Heart left ventricle (tissue), 16 donors: Measurements from ENCODE around the gene PGLYRP2. TPM values are rescaled to one million over a fixed set of nuclear protein-coding genes. Genes with fewer than 3 reads are reported as not detected.

ENCODE experiments used
- ATAC-seq, 4 donors: fragments of 200-7000 bp; cut with Tn5 transposase; one replicate each; pipeline ENCODE4 v1.9.1; 2020 to 2022; ENCODE audit warnings: moderate library complexity in 4 of 4, mild to moderate bottlenecking in 3 of 4, moderate number of reproducible peaks in 1 of 4
- DNase-seq, 5 donors: peaks; one replicate each; pipeline ENCODE4 v3.0.0-alpha.2; 2020
- H3K27ac ChIP-seq, 12 donors: fragments of 200-600 bp; sonication (generic) in 4 of 12; one replicate each; pipeline versions ENCODE4 v1.5.0 to v1.8.0; 2016 to 2022; ENCODE audit warnings: mild to moderate bottlenecking in 2 of 12
- H3K27me3 ChIP-seq, 9 donors: fragments of 200-600 bp; sonication (generic) in 2 of 9; one replicate each; pipeline versions ENCODE4 v1.5.1 to v1.8.0; 2016 to 2022; ENCODE audit warnings: mild to moderate bottlenecking in 3 of 9
- H3K36me3 ChIP-seq, 9 donors: fragments of 200-600 bp; sonication (generic) in 2 of 9; one replicate each; pipeline versions ENCODE4 v1.5.0 to v1.8.0; 2018 to 2022; ENCODE audit warnings: mild to moderate bottlenecking in 2 of 9
- H3K4me1 ChIP-seq, 12 donors: fragments of 200-600 bp; sonication (generic) in 4 of 12; one replicate each; pipeline versions ENCODE4 v1.5.0 to v1.8.0; 2016 to 2022; ENCODE audit warnings: mild to moderate bottlenecking in 3 of 12
- H3K4me3 ChIP-seq, 12 donors: fragments of 200-600 bp; sonication (generic) in 4 of 12; one replicate each; pipeline versions ENCODE4 v1.5.0 to v1.8.0; 2017 to 2022; ENCODE audit warnings: mild to moderate bottlenecking in 9 of 12, moderate library complexity in 4 of 12
- H3K9me3 ChIP-seq, 12 donors: fragments of 200-600 bp; sonication (generic) in 4 of 12; one replicate each; pipeline versions ENCODE4 v1.5.0 to v1.8.0; 2016 to 2022; ENCODE audit warnings: mild to moderate bottlenecking in 1 of 12
- CTCF ChIP-seq, 12 donors: fragments of 200-600 bp; sonication (generic) in 4 of 12; IDR thresholded peaks; one replicate each; pipeline versions ENCODE4 v1.5.0 to v1.8.0; 2018 to 2022; ENCODE audit warnings: antibody characterized with exemption in 12 of 12, mild to moderate bottlenecking in 5 of 12
- POLR2A ChIP-seq, 2 donors: fragments of 450-650 bp; IDR thresholded peaks; one replicate each; pipeline ENCODE4 v1.6.1; 2017; ENCODE audit warnings: antibody characterized with exemption in 2 of 2, mild to moderate bottlenecking in 2 of 2, moderate library complexity in 2 of 2
- WGBS, 4 donors: extraction: QIAGEN DNeasy Blood & Tissue Kit in 2 of 4; methylation state at CpG; one replicate each; pipeline versions ENCODE4 v1.1.5 to v1.1.7; 2013 to 2018; 5-methylcytosine and 5-hydroxymethylcytosine counted together
- intact Hi-C, 10 donors: fragments of 100-400 bp; cut with DNase I; formaldehyde crosslinking; loops; one replicate each; pipeline versions ENCODE4 v1.11.1 to v1.14.2; 2022
- polyA plus RNA-seq, 2 donors: library from polyadenylated mRNA; stranded (reverse); fragments of 200-250 nt; gene quantifications; one replicate each; pipeline ENCODE4 v1.2.3, GENCODE V29; 2013
- total RNA-seq, 9 donors: library from RNA; depleted of rRNA in 2 of 9; stranded (reverse); fragments of >200 nt in 2 of 9; fragmentation: NEBNext Ultra II Directional in 3 of 9; extraction: Animal tissue kit (Norgen Biotek cat#: 25700) in 3 of 9; gene quantifications; one replicate each; pipeline versions ENCODE4 v1.1.0 to v1.2.4, GENCODE V29; 2016 to 2023
- donor health status: ischemic (EF 13 %, LVEDD 7.1; RV severe dilation, severe dysfunction).
- donor health status: healthy with polysubstance abuse.
- donor health status: DM: no; HTN: yes; CAD: no.
- donor health status: DM: no; HTN: no; CAD: no.
- donor health status: ischemic (EF 25% LVEDD 6.9; RV normal size, moderate dysfunction).
- donor health status: ischemic (EF 25% LVEDD 5.7; RV mildly dilated, moderate dysfunction).
- donor health status: healthy.
- donor health status: DM: yes; HTN: yes; CAD: no.
- donor health status: ischemic (EF 35%, LVEDD 5.7; RV mildly dilated, moderate dysfunction).
- donor health status: nonischemic (EF 11% LVEDD 7.7; RV severe dilation, severe dysfunction).
- donor health status: DM: yes; HTN: yes; CAD: no.
- donor health status: PGD.
- donor health status: ischemic (EF 29% LVEDD 5.4; RV normal size, mild dysfunction).
- donor health status: nonischemic (EF 23%, LVEDD 6.1; RV moderate dilation, normal function).

Gene PGLYRP2
- total and polyA plus RNA-seq, 11 donors: not detected

GRCh38 chr19:15424692-15425272 is 54.5 kb downstream of the PGLYRP2 start:
- Histone ChIP-seq H3K4me1 (peaks cover 3 to 35% (median 15%) of the 10 kb centered on the region in 12 donors), H3K9me3 (no peaks in the 10 kb centered on the region), H3K27ac (no peak overlapping the region), H3K4me3 (no peak overlapping the region), H3K27me3 (no peaks in the 10 kb centered on the region), H3K36me3 (peaks cover 0 to 75% (median 56%) of the 10 kb centered on the region in 9 donors)
- TF ChIP-seq CTCF (IDR thresholded peaks at IDR 0.05): no peak
- no peak for TF ChIP-seq POLR2A (IDR thresholded peaks at IDR 0.05)
- DNase-seq: peak in 3 of 5 donors; percentile 25 to 55 (median 29)
- 95 to 98% (median 97%) methylated on average over 8 to 38 of the region's 38 CpGs for WGBS, 4 donors
- ATAC-seq: no peak
- intact Hi-C loops: loop anchor here in 2 of 10 donors (10.0 kb wide), 1 partner anchor 130 kb away; no protein-coding TSS in a partner anchor

- TF ChIP-seq POLR2A (IDR thresholded peaks at IDR 0.05): no peak
- TF ChIP-seq CTCF (IDR thresholded peaks at IDR 0.05): no peak
- peaks cover 3 to 34% (median 15%) of the 10 kb centered on the region in 12 donors for H3K4me1 ChIP-seq
- H3K27ac ChIP-seq: no peak overlapping the region
- WGBS, 4 donors: 90 to 98% (median 97%) methylated on average over 12 to 13 of the region's 13 CpGs
- intact Hi-C loops: loop anchor here in 2 of 10 donors (10.0 kb wide), 1 partner anchor 131 kb away; no protein-coding TSS in a partner anchor
- DNase-seq (peak in 2 of 5 donors; percentile 10 to 25), ATAC-seq (no peak)
- peaks cover 0 to 68% (median 56%) of the 10 kb centered on the region in 9 donors for H3K36me3 ChIP-seq
- no peaks in the 10 kb centered on the region for H3K27me3 ChIP-seq
- no peak overlapping the region for H3K4me3 ChIP-seq
- H3K9me3 ChIP-seq: no peaks in the 10 kb centered on the region
Measured at GRCh38 chr19:15424121-15424520, 55.2 kb downstream of the PGLYRP2 start.

- TF ChIP-seq POLR2A (IDR thresholded peaks at IDR 0.05) (no peak), CTCF (IDR thresholded peaks at IDR 0.05) (no peak)
- DNase-seq (peak in 2 of 5 donors; percentile 23 to 24), ATAC-seq (no peak)
- WGBS, 4 donors: 97 to 100% (median 99%) methylated on average over 6 of the region's 6 CpGs
- H3K4me1 ChIP-seq: peaks cover 0 to 26% (median 12%) of the 10 kb centered on the region in 12 donors
- no peaks in the 10 kb centered on the region for H3K9me3 ChIP-seq
- intact Hi-C loops: loop anchor here in 2 of 10 donors (10.0 kb wide), 1 partner anchor 132 kb away; no protein-coding TSS in a partner anchor
- no peaks in the 10 kb centered on the region for H3K27me3 ChIP-seq
- no peak overlapping the region for H3K27ac ChIP-seq
- peaks cover 0 to 60% (median 56%) of the 10 kb centered on the region in 9 donors for H3K36me3 ChIP-seq
- H3K4me3 ChIP-seq: no peak overlapping the region
Measured at GRCh38 chr19:15423130-15423529, 56.2 kb downstream of the PGLYRP2 start.

- TF ChIP-seq CTCF (IDR thresholded peaks at IDR 0.05) (no peak), POLR2A (IDR thresholded peaks at IDR 0.05) (no peak)
- Histone ChIP-seq H3K9me3 (no peaks in the 10 kb centered on the region), H3K27ac (peak overlapping the region in 8 of 12 donors; percentile 20 to 64 (median 52)), H3K27me3 (no peaks in the 10 kb centered on the region), H3K36me3 (peaks cover 0 to 53% (median 50%) of the 10 kb centered on the region in 9 donors), H3K4me3 (no peak overlapping the region), H3K4me1 (peaks cover 0 to 33% (median 17%) of the 10 kb centered on the region in 12 donors)
- intact Hi-C loops: loop anchor here in 2 of 10 donors (10.0 kb wide), 1 partner anchor 132 kb away; no protein-coding TSS in a partner anchor
- WGBS, 4 donors: 86 to 93% (median 88%) methylated on average over 15 to 22 of the region's 22 CpGs
- peak in 3 of 5 donors; percentile 16 to 60 (median 20) for DNase-seq
- no peak for ATAC-seq
Measured at GRCh38 chr19:15422296-15423075, 56.8 kb downstream of the PGLYRP2 start.
